ENCODE results near the gene PLCB1. TPM values are rescaled to one million over a fixed set of nuclear protein-coding genes. Genes with fewer than 3 reads are reported as not detected.

PLCB1 gene
- total and polyA plus RNA-seq, 2 donors (not counting 3 experiments of a cell fraction or from before 2014, with no cell fraction given) = 10.2 to 53.4 TPM

DNA sequence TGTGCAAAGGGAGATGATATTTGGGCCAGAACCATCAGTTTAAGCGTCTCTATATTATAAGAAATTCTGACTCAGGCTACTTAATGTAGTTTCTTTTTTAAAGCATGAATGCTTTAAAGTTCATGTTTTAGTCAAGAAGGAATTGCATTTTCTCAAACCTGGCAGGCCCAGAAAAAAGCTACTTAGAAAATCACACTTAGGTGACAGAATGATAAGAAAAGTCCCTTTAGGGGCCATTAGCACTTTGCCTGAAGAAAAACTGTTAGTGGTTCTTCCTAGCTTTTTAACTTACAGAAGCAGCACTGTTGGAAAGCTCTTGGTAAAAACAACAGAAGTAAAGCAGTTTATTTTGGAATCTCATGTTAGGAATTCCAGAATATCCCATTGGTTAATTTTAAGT, 387.8 kb downstream of the PLCB1 start:
- BruUV-seq (replicated peaks) = no TSS peak
- H3K9me1 ChIP-seq (replicated peaks; ENCODE audit: control insufficient read depth, extremely low read depth, insufficient read depth, low read length) = no peaks in the 10 kb centered on the region
- no peak overlapping the region for H2AFZ ChIP-seq (ENCODE audit: low read depth, low read length)
- no peaks in the 10 kb centered on the region for H3K4me1 ChIP-seq (ENCODE audit: control insufficient read depth, extremely low read depth, insufficient read depth, low read length)
- dilution Hi-C loops (cut with MboI; ENCODE audit: extremely low pct_ligation_motif_present, low sequenced_read_pairs) = no loop called here
- TF ChIP-seq POLR2A (IDR thresholded peaks at IDR 0.05; ENCODE audit: low read depth, low read length) (no peak), FOS (IDR thresholded peaks at IDR 0.05; ENCODE audit: borderline replicate concordance, insufficient read depth, low read length) (no peak), JUN (IDR thresholded peaks at IDR 0.05; ENCODE audit: borderline replicate concordance, insufficient read depth, insufficient read length, low read depth) (no peak), MAX (IDR thresholded peaks at IDR 0.05; ENCODE audit: insufficient read depth, insufficient read length) (no peak), GATA2 (IDR thresholded peaks at IDR 0.05; ENCODE audit: insufficient read depth, insufficient read length, low read depth, low read length) (no peak), MYC (IDR thresholded peaks at IDR 0.05; ENCODE audit: low read depth, low read length) (no peak)
- TF ChIP-seq, protein P1, sequence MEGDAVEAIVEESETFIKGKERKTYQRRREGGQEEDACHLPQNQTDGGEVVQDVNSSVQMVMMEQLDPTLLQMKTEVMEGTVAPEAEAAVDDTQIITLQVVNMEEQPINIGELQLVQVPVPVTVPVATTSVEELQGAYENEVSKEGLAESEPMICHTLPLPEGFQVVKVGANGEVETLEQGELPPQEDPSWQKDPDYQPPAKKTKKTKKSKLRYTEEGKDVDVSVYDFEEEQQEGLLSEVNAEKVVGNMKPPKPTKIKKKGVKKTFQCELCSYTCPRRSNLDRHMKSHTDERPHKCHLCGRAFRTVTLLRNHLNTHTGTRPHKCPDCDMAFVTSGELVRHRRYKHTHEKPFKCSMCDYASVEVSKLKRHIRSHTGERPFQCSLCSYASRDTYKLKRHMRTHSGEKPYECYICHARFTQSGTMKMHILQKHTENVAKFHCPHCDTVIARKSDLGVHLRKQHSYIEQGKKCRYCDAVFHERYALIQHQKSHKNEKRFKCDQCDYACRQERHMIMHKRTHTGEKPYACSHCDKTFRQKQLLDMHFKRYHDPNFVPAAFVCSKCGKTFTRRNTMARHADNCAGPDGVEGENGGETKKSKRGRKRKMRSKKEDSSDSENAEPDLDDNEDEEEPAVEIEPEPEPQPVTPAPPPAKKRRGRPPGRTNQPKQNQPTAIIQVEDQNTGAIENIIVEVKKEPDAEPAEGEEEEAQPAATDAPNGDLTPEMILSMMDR (IDR thresholded peaks at IDR 0.05; ENCODE audit: extremely low read depth in 1 of 2, insufficient read depth in 1 of 2, low read depth in 1 of 2, low read length in 2 of 2) = no peak
- DNase-seq (ENCODE audit: low read depth, low spot score) = no peak
- H3K79me2 ChIP-seq (ENCODE audit: control insufficient read depth, insufficient read depth, low read length) = no peaks in the 10 kb centered on the region
- no peak overlapping the region for H3K4me3 ChIP-seq (replicated peaks in 1 of 3; ENCODE audit: insufficient read depth in 1 of 3, low read depth in 1 of 3, low read length in 3 of 3)
- no peaks in the 10 kb centered on the region for H3K9me3 ChIP-seq (replicated peaks; ENCODE audit: control insufficient read depth, insufficient read depth, low read length)
- no peak overlapping the region for H3K27ac ChIP-seq (ENCODE audit: insufficient read depth, low read depth, low read length)
- H3K4me2 ChIP-seq (ENCODE audit: insufficient read depth, low read length) = no peak overlapping the region
- no peaks in the 10 kb centered on the region for H3K27me3 ChIP-seq (ENCODE audit: control insufficient read depth in 2 of 2, insufficient read depth in 2 of 2, low read length in 2 of 2)
- no peak for FAIRE-seq
- no peak overlapping the region for H3K9ac ChIP-seq (replicated peaks; ENCODE audit: extremely low read depth, insufficient read depth, low read length)
- H4K20me1 ChIP-seq (replicated peaks; ENCODE audit: control insufficient read depth, extremely low read depth, insufficient read depth, low read length) = no peaks in the 10 kb centered on the region
- no peaks in the 10 kb centered on the region for H3K36me3 ChIP-seq (ENCODE audit: control insufficient read depth in 2 of 2, extremely low read depth in 1 of 2, insufficient read depth in 2 of 2, low read length in 2 of 2)
- intact Hi-C loops (cut with micrococcal nuclease) = no loop called here
- POLR2A ChIA-PET = no interaction called here
- CTCF ChIA-PET = interaction anchor here (2.3 kb wide), 1 partner anchor 15 kb away, joined by 6 read pairs; no protein-coding TSS in a partner anchor
